GM19351 (cell line): ENCODE results near the gene CCNI2.
"Not testable (repeated sequence)": the region's sequence is repeated elsewhere in the genome, so short reads cannot be mapped to it uniquely, and the experiment has no call there.

Source experiments
- ATAC-seq: cut with Tn5 transposase; IDR thresholded peaks from one replicate; pipeline ENCODE4 v1.9.1; 2021; ENCODE audit warnings: mild to moderate bottlenecking, moderate library complexity; ENCODE audit not compliant: unreplicated experiment

Gene CCNI2

DNA sequence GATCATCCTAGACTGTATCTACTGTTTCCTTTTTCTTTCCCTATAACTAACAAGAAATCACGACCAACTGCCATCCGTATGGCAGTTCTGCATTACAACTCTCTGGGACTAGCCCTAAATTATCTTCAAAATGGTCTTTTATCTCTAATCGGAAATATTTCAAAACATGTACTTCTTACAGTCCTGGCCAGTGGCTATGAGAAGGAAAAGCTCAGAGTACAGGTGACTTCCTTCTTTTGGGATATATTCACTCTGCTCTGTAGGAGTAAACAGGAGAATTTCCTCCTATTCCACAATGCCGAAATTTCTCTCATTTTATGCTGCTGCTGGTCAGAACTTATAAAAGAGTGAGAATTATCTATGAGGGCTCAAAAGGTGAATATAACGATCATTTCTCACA, 31.6 kb downstream of the CCNI2 start:
- no peak for ATAC-seq

DNA sequence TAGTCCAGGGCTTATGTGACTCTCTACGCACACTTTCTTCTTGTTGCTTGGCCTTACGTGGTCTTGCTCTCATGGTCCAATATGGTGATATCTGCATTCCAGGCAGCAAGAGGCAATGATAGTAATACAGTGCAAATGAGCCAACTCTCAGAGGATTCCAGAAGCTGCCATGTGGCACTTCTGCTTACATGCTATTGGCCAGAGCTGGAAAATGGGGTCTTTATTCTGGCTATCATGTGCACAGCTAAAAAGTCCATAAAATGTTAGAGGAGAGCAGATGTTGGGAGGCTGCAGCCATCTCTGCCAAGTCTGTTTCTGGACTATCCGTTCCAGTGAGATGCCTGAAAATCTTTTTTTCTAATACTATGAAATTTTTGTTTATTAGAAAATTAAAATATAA, 32.7 kb downstream of the CCNI2 start:
- no peak for ATAC-seq

DNA sequence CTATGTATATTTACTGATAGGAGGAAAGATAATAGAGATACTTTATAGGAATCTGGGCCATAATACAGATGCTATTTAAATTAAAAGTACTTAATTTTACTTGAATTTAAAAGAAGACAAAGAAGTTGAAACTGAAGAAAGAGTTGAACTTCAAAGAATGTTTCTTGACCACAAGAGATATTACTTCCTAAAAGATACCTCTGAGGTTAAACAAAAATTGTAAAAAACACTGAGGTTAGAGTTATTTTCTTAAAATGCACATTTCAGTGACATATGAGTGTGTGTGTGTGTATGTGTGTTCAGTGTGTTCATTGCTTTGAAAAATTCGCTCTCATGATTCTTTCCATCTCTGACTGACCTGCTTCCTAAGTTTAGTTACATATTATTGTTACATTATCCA, 33.4 kb downstream of the CCNI2 start:
- ATAC-seq, result no peak

DNA sequence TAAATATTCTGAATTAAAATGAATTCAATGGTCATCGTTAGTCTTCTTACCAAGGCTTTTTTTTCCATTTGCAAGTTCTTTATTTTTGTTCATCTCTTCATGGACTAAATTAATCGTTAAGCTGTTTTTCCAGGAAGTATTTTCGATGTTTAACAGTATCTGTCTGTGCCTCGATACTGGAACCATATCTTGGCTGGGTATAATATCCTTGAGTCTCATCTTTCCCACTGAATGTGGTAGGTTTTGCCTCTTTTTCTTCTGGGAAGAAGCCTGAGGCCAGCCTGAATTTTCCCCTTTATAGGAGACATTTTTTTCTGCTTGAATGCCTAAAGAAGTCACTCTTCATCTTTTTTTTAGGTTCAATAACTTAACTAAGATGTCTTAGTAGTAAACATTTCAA, 33.8 kb downstream of the CCNI2 start:
- no peak for ATAC-seq

DNA sequence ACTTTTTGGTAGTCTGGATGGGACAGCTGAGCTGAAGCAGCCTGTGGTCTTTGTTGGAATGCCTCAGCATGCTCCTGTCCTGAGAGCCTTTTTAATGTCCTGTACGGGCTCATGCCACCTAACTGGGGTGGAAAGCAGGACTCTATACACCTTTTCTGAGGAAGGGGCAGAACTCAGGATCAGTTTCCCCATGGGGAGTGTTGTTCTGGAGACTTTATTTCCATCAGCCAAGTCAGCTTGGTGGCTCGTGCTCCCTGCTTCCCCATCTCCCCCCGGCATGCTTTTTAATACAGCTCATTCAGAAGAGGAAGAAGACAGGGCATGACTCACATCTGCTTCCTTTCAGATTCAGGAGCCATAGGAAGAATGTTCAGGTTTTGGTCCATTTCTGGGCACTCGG, 34.9 kb downstream of the CCNI2 start:
- no peak for ATAC-seq

DNA sequence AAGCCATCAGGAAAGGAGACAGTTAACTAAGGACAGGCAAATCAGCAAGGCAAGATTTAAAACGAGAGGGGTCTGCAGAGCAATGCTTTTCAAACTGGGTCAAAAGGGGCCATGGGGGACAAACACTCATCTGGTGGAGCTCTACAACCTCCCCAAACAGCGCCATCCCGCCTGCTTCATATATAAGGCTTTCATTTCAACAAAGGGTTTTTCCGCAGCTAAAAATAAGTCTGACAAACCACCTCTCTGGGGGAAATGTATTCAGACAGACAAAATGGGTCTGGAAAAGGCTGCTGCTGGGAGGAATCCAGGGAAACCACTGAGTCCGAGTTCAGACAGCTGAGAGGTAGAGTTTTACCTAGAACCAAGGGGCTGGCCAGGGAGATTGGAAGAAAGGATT, 38.1 kb downstream of the CCNI2 start:
- ATAC-seq, result no peak

DNA sequence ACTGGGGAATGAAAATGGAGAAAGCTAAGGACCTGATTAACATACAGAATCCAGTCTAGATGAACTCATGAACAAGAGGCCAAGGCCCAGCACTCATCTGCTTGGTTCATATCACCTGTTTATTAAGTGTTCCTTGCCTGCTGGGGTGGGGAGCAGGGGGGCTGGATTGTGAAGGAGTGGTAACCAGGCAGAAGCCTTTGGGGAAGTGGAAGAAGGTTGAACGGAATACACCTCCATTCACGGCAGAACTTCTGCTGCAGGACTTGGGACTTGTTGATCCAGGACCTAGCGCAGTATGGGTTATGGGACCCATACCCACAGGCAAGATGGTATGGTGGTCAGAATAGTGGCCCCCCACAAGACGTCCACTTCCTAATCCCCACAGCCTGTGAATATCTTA, 38.6 kb downstream of the CCNI2 start:
- ATAC-seq, result no peak

DNA sequence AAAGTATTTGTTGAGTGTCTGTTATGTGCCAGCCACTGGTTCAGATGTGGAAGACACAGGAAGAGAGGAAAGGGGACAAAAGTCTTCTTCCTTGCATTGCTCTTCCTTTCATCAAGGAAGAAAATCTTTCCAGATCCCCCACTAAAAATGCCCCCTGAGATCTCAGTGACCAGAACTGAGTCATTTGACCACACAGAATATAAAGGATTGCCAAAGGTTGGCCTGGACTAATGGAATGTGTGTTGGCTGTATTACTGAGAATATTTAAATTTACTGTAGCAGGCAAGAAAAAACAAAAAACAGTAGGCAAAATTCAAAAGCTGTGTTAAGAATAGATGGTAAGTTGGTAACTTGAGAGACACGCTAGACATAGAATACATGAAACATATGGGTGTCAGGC, 39.9 kb downstream of the CCNI2 start:
- no peak for ATAC-seq

DNA sequence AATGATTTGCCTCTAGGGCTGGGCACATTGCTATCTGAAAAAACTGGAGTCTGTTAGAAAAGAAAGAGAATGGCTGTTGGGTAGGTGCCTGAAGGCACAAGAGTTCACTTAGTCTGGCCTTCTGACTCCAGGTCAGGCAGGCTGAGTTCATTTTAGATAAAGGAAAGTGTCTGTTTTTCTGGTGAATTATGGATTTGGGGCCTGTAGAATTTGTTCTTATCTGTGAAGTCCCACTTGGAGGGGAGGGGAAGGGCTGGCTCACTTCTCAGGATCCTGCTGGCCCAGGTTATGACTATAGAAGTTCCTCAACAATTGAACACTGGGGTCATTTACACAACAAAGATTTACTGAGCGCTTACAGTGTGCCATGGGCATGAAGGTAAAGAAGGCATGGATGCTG, 41.3 kb downstream of the CCNI2 start:
- no peak for ATAC-seq

DNA sequence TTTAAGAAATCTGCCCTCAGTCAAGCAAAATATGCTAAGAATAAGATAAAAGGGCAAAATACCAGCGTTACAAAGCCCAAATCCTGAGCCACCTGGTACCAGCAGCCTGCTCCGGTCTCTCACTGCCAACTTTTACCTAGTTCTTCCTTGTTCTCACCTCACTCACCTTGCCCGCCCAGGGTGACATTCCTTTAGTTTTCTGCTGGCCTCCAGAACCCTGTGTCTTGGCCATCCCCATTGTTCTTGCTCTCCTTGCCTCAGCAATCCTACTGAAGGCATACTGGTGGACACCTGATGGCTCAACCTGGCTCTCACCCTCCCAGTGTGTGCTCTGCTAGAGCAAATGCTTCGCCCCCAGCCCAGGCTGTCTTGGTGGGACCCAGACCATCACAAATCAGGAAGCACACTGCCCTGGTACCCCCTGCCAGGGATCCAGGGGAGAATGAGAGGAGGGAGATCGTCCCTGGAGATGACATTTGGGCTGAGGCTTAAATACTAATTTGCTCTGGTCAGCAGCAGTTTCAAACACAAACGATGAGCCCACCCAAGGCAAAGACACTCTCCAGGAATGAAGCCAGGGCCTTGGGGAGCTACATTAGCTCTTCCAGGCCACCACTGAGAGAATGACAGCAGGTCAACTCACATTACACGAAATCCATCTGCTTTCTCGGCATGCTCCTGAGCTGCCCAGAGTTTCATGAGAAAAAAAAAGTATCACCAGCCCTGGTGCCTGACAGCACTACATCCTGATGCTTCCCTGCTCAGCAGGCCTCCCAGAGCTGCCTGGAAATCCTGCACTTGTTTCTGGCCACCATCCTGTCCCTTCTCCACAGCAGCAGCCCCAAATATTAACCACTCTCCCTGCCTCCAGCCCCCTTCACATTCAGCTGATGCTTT, 42.0 kb downstream of the CCNI2 start:
- ATAC-seq, result no peak

DNA sequence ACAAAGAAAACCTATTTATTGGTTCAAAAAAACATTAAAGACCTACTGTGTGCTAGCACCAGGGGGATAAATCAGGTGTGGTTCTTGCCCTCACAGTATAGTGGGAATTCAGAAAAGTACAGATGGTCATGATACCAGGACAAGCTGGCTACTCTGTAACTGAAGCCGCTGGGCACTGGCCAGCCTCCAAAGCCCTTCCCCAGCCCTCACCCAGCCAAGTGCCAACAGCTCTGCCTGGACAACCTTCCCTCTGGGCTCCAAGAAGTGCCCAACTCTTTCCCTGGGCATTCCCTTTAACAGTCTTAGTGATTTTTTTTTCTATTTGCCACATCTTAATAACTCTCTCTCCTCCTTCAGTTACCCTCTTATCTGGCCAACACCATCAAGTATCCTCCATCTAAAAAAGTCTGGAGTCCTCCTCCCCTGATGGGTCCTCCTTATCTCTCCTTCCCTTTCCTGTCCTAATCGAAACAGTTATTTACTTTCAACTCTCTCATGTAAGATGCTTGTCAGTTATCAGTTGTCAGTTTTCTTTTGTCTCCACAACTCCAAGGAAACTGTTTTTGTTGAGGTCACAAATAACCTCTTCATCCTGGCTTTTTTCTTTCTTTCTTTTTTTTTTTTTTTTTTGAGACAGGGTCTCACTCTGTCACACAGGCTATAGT, 43.1 kb downstream of the CCNI2 start:
- ATAC-seq, result no peak

DNA sequence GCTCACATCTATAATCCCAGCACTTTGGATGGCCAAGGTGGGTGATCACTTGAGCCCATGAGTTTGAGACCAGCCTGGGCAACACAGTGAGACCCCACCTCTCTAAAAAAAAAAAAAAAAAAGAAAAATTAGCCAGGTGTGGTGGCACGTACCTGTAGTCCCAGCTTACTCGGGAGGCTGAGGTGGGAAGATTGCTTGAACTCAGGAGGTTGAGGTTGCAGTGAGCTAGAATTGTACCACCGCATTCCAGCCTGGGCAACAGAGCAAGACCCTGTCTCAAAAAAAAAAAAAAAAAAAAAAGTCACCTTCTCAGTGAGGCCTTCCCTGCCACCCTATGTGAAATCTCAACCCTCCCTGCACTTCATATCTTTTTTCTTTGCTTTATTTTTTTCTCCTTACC, 43.8 kb downstream of the CCNI2 start:
- ATAC-seq, result no peak

DNA sequence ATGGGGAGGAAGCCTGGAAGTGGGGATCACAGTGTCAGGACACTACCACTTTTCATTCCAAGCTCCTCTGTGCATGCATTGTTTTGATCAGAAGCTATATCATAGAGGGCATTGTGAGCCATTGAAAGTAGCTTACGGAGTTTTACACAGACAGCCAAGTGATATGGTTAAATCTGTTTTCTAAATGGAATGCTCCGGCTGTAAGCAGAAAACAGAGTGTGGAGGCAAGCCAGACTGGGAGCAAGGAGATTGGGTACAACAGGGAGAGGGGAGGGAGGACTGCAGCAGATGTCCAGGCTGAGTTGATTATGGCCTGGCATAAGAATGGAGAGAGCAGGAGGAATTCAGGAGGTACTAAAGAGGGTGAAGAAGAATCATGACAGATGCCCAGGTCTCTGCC, 50.4 kb downstream of the CCNI2 start:
- ATAC-seq, result no peak

DNA sequence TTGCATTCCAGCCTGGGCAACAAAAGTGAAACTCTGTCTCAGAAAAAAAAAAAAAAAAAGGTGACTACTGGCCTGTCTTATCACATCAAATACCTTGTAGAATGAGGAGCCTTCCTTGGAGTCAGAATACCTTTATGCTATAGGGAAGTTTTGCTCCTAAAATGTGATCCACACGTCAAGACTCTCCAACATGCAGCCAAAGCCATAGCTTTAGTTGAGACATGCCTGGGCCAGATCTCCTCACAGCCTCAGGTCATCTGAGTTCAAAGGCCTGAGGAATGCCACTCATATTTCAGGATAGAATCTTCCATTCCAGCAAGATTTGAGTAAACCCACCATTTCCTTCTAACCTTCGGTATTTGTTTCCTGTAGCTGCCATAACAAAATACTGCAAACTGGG, 52.2 kb downstream of the CCNI2 start:
- no peak for ATAC-seq

DNA sequence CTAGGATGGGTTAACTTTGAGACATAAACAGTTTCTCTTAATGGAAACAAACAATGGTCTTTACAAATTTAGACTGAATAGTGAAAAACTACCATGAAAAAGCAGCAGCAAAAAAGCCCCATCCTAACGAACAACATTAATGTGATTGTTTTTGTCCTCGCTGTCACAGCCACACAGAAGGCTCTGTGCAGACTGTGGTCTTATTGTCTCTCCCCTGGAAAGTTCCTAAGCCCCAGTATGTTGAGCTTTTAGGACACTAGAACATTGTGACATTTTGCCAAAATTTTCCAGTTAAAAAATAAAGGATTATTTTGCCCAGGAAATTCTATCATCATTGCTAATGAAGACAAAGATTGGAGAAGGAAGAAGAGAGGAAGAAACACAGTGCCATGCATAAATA, 53.3 kb downstream of the CCNI2 start:
- ATAC-seq, result no peak

DNA sequence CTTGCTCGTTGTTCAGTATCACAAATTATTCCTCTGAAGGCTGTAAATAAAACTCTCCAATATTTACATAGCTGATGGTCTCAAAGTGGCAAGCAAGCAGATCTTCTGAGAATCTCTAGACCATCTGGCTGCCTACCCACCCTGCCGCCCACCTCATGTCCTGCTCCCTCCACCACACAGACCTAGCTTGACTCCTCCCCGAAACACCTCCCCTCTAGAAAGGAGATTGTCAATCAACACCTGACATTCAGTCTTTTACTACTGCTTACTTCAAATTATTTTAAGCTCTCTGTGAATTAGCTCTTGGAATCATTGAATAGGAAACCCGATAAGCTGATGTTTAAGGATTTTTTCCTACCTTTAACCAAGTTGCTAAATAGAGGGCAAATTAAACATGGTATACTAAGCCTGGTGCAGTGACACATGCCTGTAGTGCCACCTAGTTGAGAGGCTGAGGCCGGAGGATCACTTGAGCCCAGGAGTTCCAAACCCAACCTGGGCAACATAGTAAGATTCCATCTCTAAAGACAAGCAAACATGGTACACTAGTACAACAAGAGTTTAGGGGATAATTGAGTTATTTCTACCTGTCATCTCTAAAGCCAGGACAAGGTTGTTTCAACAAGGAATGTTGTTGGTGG, 54.9 kb downstream of the CCNI2 start:
- ATAC-seq, result no peak

DNA sequence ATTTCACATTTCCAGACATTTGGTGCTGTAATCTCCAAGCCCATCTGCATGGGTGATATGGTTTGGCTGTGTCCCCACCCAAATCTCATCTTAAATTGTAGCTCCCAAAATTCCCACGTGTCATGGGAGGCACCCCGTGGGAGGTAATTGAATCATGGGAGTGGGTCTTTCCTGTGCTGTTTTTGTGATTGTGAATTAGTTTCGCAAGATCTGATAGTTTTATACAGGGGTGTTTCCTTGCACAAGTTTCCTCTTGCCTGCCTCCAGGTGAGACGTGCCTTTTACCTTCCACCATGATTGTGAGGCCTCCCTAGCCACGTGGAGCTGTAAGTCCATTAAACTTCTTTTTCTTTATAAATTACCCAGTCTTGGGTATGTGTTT, 55.5 kb downstream of the CCNI2 start:
- not testable (repeated sequence) for ATAC-seq
